Measurements from ENCODE around the gene PHACTR4.
"Not testable (repeated sequence)": the region's sequence is repeated elsewhere in the genome, so short reads cannot be mapped to it uniquely, and the experiment has no call there.

PHACTR4 gene

DNA sequence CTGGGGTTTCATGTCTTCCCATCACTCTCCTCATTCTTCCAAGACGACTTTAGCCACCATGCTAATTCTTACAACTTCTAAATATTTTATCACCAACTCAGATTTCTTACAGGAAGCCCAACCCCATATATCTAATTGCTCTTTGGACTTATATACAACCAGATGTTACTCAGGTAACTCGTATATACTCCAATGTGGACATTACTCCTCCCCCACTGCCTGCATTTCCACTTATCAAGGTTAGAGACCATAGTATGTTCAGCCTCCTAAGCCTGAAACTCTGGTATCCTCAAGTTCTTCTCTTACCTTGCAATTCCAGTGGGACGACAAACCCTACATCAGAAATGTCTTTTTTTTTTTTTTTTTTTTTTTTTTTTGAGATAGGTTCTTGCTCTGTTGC, 133.6 kb downstream of the PHACTR4 start:
- no peak for DNase-seq (ENCODE audit: low read depth)

DNA sequence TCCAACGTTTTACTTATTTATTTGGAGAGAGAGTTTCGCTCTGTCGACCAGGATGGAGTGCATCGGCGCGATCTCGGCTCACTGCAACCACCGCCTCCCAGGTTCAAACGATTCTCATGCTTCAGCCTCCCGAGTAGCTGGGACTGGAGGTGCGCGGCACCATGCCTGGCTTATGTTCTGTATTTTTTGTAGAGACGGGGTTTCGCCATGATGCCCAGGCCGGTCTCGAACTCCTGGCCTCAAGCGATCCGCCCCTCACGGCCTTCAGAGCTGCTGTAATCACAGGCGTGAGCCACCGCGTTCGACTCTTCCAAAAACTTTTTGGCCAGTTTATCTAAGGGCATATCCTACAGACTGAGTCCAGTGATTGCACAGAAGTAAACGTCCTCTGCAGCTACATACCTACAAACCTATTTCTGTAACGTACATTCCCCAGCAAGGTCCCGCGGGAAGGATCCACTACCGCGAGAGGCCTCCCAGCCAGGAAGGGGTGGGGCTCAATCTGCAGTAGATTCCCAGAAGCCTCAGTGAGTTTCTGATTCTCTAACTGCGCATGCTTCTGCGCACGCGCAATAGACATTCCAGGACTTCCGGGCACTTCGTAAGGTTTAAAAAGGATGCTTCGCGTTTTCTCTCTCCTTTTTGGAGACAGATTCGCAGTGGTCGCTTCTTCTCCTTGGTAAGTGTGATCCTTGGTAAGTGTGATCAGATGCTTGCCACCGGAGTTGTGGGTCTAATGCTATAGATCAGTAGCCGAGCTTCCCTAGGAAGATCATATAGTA, 136.1 kb downstream of the PHACTR4 start, which contains the start of gene RCC1:
TSS of gene RCC1 (plus strand) at position 638 of the 782 bp plus-strand sequence. CDS start 23,824 bp downstream, outside the sequence.
- peak; percentile 90 for DNase-seq (ENCODE audit: low read depth)

DNA sequence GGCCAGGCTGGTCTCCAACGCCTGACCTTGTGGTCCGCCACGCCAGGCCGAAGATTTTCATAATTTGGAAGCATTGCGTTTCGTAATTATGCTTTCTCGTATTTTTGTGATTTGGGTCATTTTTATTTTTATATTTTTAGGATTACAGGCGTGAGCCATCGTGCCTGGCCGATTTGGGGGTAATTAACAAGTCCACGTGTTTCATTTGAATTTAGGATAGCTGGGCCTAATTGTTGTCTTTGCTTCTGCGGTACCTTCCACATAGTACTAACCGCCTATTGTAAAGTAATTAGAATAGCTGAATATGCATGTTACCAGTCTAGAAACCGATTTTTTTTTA, 137.3 kb downstream of the PHACTR4 start:
- no peak for DNase-seq (ENCODE audit: low read depth)

DNA sequence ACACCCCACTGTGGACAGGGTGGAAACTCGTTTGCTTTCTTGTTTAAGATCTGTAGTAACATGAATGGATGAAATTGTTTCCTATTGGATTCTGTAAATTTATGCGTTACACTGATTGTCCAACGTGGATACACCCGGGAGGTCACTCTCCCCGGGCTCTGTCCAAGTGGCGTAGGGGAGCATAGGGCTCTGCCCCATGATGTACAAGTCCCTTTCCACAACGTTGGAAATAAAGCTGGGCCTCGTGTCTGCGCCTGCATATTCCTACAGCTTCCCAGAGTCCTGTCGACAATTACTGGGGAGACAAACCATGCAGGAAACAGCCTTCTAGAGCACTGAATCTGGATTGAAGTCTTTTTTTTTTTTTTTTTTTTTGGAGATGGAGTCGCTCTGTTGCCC, 137.7 kb downstream of the PHACTR4 start:
- no peak for DNase-seq (ENCODE audit: low read depth)

DNA sequence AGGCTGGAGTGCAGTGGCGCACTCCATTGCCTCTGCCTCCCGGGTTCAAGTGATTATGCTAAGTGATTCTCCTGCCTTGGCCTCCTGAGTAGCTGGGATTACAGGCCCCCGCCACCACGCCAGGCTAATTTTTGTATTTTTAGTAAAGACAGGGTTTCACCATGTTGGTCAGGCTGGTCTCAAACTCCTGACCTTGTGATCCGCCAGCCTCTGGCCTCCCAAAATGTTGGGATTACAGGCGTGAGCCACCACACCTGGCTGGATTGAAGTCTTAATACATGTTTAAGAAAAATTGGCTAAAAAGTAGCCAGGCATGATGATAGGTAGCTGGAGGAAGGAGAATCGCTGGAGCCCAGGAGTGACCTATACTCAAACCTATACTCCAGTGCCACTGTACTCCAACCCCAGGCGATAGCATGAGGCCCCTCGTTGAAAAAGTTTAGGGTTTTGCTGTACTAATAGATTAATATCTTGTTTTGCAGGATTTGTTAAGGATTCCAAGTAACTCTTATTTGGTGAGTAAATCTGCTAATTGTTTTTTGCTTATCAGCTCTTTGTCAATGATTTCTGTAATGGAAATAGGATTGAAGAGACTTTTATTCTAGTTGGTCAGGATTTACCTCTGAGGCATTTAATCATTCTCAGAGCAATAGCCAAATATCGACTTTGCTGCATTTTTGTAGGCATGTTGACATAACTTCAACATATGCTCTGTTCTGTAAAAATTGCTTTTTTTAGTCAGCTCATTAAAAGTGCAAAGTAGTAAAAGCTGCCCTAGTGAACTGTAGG, 138.3 kb downstream of the PHACTR4 start:
- DNase-seq (ENCODE audit: low read depth): no peak

DNA sequence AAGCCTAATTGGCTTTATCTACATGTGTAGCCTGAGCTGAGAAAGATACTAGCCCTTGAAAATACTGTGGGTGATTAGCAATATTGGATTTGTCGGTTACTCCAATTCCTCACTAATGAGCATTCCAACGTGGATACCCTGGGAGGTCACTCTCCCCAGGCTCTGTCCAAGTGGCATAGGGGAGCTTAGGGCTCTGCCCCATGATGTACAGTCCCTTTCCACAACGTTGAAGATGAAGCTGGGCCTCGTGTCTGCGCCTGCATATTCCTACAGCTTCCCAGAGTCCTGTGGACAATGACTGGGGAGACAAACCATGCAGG, 138.9 kb downstream of the PHACTR4 start:
- no peak for DNase-seq (ENCODE audit: low read depth)

DNA sequence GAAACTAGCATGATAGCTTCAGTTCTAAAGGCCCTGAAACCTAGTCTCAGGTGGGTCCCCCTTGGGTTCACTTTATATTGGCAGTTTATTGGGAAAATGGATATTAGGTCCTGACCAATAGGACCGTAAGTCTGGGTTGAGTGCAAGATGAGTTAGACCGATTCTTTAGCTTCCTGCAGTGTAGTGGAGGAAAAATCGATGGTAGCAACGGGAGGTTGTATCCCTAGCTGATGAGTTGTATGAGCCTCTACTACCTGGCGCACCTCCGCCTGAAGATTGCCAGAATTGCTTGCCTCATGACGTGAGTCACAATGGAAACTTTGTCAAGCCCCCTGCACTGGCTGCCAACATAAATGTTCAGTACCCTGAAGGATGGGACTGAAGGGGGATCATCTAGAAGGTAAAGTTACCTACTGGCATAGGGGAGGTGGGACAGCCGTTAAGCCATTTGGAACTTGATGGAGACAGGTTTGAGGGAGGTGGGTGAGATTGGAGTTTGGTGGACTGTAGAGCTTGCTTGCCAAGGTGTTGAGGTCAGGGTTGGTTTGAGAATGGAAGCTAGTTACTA, 140.2 kb downstream of the PHACTR4 start:
- DNase-seq (ENCODE audit: low read depth): no peak

DNA sequence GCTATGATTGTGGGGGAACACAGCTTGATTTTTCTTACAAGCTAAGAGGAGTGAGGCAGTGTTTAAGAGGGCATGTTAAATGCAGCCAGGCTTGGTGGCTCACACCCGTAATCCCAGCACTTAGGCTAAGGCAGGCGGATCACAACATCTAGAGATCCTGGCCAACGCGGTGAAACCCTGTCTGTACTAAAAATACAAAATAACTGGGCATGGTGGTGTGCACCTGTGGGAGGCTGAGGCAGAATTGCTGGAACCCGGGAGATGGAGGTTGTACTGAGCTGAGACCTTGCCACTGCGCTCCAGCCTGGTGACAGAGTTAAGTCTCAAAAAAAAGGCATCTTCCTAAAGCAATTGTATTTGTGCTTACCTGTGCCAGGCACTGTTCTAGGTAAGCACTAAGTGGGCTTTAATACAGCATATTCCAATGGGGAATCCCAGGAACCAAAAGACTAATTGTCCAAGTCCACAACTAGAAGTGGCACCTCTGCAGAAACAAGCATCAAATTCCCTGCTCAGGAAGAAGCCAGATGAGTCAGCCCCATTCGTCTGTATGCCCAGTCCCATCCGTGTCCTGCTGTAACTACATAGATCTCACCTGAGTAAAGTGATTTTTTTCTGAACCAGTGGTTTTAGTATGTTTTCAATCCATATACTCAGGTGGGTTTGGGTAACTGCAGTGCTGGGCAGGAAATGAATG, 140.9 kb downstream of the PHACTR4 start:
- DNase-seq (ENCODE audit: low read depth): no peak

DNA sequence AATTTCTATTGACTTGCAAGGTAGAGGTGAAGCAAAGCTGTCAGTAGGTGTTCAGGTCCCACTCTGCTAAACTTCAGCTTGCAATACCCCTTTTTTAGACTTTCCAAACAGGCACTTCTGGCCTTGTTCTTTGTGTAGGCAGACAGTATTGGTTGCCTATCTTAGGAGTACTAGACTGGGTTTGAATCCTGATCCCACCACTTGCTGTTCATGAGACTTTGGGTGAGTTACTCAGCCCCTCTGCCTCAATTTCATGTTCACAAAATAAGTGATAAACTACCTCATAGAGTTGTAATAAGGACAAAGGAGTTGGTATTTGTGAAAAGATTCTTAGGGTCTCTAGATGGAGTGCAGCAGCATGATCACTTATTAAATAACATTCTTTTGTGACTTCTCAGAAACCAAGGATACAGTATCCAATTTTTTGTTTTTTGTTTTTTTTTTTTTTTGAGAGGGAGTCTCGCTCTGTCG, 141.5 kb downstream of the PHACTR4 start:
- no peak for DNase-seq (ENCODE audit: low read depth)

DNA sequence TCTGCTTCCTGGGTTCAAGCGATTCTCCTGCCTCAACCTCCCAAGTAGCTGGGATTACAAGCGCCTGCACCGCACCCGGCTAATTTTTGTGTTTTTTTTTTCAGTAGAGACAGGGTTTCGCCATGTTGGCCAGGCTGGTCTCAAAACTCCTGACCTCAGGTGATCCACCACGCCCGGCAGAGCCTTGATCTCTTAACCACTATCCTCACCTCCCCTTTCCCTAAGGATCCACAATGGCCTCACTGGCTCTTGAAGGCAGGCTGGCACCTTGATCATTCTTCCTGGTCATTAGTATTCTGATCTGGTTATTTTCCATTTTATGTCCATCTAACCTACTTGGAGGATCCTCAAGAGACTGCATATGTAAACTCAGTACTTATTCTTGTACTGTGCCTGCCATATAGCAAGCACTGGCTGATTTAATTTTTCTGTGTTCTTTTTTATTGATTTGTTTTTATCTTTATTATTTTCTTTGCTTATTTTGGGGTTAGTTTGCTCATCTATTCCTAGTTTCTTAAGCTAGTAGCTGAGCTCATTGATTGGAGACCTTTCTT, 142.6 kb downstream of the PHACTR4 start:
- DNase-seq (ENCODE audit: low read depth): no peak

DNA sequence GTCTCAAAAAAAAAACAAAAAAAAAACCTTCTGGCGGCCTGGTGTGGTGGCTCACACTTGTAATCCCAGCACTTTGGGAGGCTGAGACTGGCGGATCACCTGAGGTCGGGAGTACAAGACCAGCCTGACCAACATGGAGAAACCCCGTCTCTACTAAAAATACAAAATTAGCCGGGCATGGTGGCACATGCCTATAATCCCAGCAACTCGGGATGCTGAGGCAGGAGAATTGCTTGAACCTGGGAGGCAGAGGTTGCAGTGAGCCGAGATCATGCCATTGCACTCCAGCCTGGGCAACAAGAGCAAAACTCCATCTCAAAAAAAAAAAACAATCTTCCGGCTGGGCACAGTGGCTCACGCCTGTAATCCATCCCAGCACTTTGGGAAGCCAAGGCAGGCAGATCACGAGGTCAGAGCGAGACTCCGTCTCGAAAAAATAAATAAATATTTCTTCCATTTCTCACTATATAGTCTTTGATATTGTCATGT, 144.9 kb downstream of the PHACTR4 start:
- DNase-seq (ENCODE audit: low read depth): not testable (repeated sequence)

DNA sequence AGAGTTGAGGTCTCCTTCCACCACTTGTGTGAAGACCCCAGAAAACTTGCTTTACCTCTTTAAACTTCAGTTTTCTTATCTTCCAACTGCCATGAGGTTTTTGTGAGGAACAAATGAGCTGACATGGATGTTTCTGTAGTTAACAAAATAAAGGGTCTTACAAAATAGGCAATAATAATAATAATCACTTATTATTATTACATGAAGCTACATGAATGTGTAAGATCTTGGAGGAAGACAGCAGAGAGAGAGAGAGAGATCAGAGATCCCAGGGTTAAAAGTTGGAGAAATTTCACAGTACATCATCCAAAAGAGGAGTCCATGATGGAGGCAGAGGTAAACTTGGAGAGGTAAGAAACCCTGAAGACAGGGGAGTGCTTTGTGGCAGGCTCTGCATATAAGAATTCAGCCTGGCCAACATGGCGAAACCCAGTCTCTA, 147.0 kb downstream of the PHACTR4 start:
- DNase-seq (ENCODE audit: low read depth): no peak

DNA sequence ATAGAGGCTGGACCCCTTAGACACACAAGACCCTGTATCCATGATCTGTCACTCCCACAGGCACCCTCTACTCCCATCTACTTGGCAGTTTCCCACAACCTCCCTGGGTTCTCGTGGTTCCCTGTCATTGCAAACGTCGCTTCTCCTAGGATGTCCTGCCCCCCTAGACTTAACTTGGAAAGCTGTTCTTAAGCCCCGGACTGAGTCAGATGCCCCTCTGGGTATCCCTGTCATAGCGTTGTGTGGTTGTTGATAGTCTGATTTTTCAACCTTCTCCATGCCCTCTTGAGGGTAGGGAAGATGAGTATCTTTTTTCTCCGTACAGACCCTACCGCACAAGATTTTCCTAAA, 148.1 kb downstream of the PHACTR4 start:
- no peak for DNase-seq (ENCODE audit: low read depth)

DNA sequence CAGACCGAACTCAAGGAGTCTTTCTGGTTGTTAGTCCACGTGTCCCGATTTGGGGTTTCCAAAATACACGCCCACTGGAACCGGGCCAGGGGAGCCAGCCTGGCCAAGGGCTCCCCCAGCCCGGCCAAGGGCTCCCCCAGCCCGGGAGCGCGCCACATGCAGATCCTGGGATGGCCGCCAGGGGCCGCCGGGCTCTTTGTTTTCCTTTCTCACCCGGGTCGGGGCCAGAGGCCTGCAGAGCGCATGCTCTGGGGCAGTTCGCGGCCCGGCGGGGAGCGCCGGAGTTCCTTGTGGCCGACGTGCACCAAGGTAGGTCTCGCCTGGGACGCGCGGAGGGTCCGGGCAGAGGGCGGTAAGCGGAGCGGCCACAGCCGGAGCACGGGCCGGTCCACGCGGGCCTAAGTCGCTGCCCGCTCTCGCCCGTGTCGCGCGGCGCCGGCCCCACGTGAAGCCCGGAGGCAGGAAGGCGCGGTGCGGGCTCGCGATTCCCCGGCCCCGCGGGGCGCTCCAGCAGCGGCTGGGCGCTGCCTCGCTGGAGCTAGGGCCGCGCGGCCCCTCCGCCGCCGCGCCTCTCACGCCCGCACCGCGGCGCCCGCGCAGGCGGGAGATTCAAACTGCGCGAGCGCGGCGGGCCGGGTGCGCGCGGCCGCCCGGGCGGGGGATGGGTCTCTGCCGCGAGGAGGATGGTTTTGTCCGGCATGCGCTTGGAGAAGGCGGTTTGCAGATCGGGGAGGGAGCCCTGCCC, 148.6 kb downstream of the PHACTR4 start:
- peak; percentile 82 for DNase-seq (ENCODE audit: low read depth)

DNA sequence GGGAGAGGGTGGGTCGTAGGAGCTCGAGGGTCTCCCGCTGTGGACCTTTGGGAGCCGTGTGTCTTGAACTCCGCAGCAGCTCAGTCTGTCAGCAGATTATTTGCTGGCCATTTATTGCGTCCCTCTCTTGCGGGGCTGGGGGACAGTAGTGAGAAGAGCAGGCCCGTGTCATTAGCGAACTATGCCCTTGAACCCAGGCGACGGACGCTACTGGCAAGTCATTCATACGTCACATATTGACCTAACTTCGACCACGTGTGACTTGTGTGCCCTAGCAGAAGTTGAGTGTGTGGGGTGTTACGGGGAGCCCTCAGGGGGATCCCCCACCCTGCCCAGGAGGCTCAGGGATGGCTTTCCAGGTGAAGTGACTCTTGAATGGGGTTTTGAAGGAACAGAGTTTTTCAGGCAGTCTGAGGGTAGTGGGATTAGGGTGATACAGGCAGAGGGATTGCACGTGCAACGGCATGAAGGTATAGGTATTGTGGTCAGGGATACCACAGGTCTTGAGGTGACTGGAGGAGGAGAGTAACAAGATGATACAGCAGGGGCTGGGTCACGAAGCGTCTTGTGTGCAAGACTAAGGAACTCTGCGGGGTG, 149.3 kb downstream of the PHACTR4 start:
- DNase-seq (ENCODE audit: low read depth): no peak

DNA sequence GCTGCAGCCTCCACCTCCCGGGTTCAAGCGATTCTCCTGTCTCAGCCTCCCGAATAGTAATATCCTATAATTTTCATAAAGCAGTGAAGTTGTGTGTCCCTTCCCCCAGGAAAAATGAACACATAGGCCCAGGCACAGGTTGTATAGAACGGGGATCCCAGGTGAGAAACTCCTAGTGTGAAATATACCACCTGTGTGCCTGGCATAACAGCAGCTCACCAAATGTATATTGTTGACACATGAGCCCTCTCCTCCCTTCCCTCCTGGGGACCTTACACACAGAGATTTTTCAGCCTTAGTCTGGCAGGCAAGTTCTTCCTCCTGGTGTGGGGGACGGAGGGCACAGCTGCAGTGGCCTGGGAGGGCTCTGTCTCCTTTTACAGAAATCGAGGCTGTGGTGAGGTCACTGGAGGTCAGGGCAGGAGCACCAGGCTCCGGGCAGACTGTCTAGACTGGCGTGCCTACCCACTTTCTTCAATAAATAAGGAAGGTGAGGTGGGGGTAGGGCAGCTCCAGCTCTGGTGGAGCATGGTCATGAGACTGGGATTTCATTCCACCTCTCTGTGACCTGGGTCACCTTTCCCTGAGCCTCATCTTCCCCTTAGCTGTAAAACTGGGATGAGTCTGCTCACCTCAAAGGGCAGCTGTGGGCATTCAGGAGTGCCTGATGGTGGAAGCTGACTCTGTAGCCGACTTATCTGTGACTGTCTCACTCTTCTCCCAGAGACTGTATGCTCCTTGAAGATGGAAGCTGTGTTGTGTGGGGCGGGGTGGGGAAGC, 150.6 kb downstream of the PHACTR4 start:
- no peak for DNase-seq (ENCODE audit: low read depth)

DNA sequence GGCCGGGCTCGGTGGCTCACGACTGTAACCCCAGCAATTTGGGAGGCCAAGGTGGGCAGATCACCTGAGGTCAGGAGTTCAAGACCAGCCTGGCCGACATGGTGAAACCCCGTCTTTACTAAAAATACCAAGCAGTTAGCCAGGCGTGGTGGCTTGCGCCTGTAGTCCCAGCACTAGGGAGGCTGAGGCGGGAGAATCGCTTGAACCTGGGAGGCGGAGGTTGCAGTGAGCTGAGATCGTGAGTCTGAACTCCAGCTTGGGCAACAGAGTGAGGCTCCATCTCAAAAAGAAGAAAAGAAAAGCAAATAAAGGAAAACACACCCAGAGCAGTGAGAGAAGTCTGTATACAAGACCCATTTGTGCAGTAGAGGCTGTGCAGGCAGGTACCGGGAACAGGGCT, 151.3 kb downstream of the PHACTR4 start:
- not testable (repeated sequence) for DNase-seq (ENCODE audit: low read depth)

DNA sequence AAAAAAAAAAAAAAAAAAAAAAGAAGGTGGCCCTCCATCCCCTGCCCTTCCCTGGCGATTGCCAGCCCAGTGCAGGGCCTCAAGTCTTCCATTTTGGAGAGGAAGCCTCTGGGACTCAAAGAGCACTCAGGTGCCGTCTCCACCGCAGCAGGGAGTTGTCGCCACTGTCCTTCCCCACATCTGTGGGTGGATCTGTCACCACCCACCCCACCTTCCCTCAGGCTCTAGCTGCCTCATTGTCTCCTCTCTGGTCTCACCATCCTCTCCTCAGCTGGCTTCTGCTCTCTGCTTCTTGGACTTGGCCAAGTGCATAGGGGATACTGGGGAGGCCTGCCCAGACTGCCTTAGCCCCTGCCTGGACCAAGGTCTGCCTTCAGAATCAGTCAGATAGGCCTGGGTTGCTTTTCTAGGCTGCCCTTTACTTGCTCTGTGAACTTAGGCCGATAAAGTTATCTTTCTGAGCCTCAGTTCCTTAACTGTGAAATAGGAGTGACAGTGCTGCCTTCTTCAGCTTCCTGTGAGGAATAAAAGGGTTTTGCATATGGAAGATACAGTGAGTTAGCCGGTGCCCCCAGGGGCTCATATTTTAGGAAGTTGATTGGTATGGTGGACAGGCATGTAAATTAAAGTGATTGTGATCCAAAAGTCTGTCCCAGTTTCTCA, 152.1 kb downstream of the PHACTR4 start:
- no peak for DNase-seq (ENCODE audit: low read depth)

DNA sequence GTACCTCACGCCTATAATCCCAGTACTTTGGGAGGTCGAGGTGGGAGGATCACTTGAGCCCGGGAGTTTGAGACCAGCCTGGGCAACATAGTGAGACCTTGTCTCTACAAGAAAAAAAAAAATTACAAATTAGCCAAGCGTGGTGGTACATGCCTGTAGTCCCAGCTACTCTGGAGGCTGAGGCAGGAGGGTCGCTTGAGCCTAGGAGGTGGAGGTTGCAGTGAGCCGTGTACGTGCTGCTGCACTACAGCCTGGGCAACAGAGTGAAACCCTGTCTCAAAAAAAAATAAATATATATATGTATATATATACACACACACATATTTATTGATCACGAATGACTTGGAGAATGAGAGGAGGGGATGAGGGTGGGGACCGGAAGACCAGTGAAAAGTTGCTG, 153.0 kb downstream of the PHACTR4 start:
- DNase-seq (ENCODE audit: low read depth): not testable (repeated sequence)
